Measurements from ENCODE around the gene AKNAD1. TPM values are rescaled to one million over a fixed set of nuclear protein-coding genes. Genes with fewer than 3 reads are reported as not detected.

AKNAD1 gene
- 0.86 and 1.6 TPM in 2 replicates for total RNA-seq

- H3K4me3 ChIP-seq (ENCODE audit: low read depth, low read length): no peak within 1 kb of the TSS
- DNase-seq (ENCODE audit: low read depth): no peak
- no peak for TF ChIP-seq CTCF (IDR thresholded peaks at IDR 0.05; ENCODE audit: insufficient read depth, low read depth, low read length)
Observed at GRCh38 chr1:108856994-108857393, at the start of gene AKNAD1. AKNAD1 (minus strand) TSS chr1:108857094; CDS start chr1:108852664, 4,430 bp downstream.

GRCh38 chr1:108901106-108901505, 44.2 kb upstream of the AKNAD1 start:
- no peak for TF ChIP-seq CTCF (IDR thresholded peaks at IDR 0.05; ENCODE audit: insufficient read depth, low read depth, low read length)
- DNase-seq (ENCODE audit: low read depth): no peak
- H3K4me3 ChIP-seq (ENCODE audit: low read depth, low read length): no peak overlapping the region

DNA sequence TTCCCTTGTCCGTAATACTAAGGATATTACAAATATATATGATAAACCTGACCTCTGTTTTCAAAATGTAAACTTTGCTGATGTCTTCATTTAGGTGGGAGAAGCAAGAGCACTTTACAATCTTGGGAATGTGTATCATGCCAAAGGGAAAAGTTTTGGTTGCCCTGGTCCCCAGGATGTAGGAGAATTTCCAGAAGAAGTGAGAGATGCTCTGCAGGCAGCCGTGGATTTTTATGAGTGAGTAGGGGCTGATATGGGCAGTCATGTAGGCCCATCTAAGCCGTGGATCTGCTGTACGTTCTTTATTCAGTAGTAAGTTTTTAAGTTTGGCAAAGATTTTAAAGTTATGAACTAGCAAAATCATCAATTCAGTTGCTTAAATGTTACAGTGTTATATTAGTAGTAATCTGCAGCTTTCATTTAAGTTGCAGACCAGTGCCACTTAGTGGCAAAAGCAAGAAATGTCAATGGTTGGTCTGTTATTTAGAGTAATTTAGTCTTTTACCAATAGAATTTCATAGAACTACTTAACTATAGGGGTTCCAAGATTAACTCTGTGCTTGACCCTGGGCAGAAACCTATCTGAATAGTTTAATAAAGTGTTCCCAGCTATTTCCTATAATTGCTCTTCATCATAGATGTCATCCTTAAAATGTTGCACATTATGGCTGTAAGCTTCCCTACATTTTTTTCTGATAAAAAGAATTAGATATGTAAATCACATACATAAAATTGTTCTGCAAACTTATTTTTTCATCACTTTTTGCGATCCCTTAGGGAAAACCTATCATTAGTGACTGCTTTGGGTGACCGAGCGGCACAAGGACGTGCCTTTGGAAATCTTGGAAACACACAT, 41.2 kb upstream of the AKNAD1 start:
- DNase-seq (ENCODE audit: low read depth): peak; percentile 77
- H3K4me3 ChIP-seq (ENCODE audit: low read depth, low read length): no peak overlapping the region
- peak; percentile 67 for TF ChIP-seq CTCF (IDR thresholded peaks at IDR 0.05; ENCODE audit: insufficient read depth, low read depth, low read length)

GRCh38 chr1:108896146-108897145, 39.6 kb upstream of the AKNAD1 start:
- DNase-seq (ENCODE audit: low read depth): peak; percentile 24
- no peak overlapping the region for H3K4me3 ChIP-seq (ENCODE audit: low read depth, low read length)
- no peak for TF ChIP-seq CTCF (IDR thresholded peaks at IDR 0.05; ENCODE audit: insufficient read depth, low read depth, low read length)

GRCh38 chr1:108893141-108893530, 36.2 kb upstream of the AKNAD1 start:
- no peak for TF ChIP-seq CTCF (IDR thresholded peaks at IDR 0.05; ENCODE audit: insufficient read depth, low read depth, low read length)
- no peak overlapping the region for H3K4me3 ChIP-seq (ENCODE audit: low read depth, low read length)
- DNase-seq (ENCODE audit: low read depth): no peak

DNA sequence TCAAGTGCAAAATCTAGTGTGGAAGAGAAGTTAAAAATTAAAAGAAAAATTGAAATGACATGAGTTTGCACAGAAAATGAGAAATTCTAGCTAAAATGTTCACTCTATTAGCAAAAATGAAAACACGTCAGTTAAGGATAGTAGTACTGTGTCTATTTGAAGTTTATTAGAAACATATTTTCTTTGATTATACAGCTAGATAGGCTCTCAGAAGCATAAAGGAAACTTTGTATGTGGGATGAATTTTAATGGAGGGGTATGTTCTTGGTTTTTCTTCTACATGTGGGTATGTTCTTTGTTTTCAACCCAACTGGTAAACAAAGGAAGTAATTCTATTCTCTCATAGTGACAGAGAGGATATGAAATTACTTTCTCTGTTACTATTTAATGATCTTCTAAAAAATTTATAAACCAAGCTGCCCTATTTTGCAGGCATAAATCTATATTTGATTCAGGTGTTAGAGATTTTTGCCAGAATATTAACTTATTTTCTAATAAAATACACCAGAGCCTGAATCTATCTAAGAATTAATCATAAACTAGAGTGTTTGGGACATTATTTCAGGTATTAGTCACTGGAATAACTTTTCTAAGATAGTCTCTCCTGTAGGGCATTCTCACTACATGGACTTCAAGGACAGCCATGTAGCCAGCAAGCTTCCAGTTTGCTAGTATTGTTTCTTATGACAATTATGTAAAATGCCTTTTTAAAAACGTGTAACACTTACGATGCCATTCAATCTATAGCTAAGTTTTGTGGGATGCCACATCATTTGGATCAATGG, 35.7 kb upstream of the AKNAD1 start:
- peak; percentile 13 for DNase-seq (ENCODE audit: low read depth)
- H3K4me3 ChIP-seq (ENCODE audit: low read depth, low read length): no peak overlapping the region
- no peak for TF ChIP-seq CTCF (IDR thresholded peaks at IDR 0.05; ENCODE audit: insufficient read depth, low read depth, low read length)
